Sigmoid colon (tissue), 4 donors: ENCODE data around the gene TES.

Experiments used
- CTCF ChIP-seq, 4 experiments: fragments of 450-650 bp in 3 of 4; fragments of 200-600 bp in 1 of 4; IDR thresholded peaks; one replicate each; pipeline ENCODE4 v1.5.1; 2016 to 2019; ENCODE audit warnings: antibody characterized with exemption in 4 of 4, mild to moderate bottlenecking in 3 of 4, moderate library complexity in 2 of 4
- POLR2A ChIP-seq, 2 donors: fragments of 450-650 bp; IDR thresholded peaks; one replicate each; pipeline ENCODE4 v1.6.1; 2016; ENCODE audit warnings: antibody characterized with exemption in 2 of 2, mild to moderate bottlenecking in 2 of 2, moderate library complexity in 2 of 2
- POLR2AphosphoS5 ChIP-seq, 4 donors: sonication (generic); formaldehyde crosslinking; IDR thresholded peaks; one replicate each; pipeline ENCODE4 v1.6.1; 2017; ENCODE audit warnings: antibody characterized with exemption in 4 of 4

- TF ChIP-seq CTCF (IDR thresholded peaks at IDR 0.05) = no peak
- TF ChIP-seq POLR2A (IDR thresholded peaks at IDR 0.05) = no peak
- no peak for TF ChIP-seq POLR2AphosphoS5 (IDR thresholded peaks at IDR 0.05)
Observed at GRCh38 chr7:116215551-116215950, 5.2 kb downstream of the TES start.
